MCF 10A (cell line): ENCODE measurements around the gene ITGA3. TPM values are rescaled to one million over a fixed set of nuclear protein-coding genes. Genes with fewer than 3 reads are reported as not detected.

Source experiments
- BruUV-seq: library from RNA; stranded (reverse); fragments of 400-500 nt; replicated peaks from 2 replicates; lab custom pipeline; 2021; lab: Mats Ljungman, UMichigan
- CTCF ChIA-PET: fragments of 300-600 bp; sonication (Branson Sonifier 250); formaldehyde crosslinking; extraction: SDS; loops from one replicate; lab custom pipeline; 2021; ENCODE audit warnings: antibody characterized with exemption, inconsistent platforms; lab: Yijun Ruan, JAX
- POLR2A ChIA-PET: fragments of 300-600, 350-650 bp; sonication (Branson Sonifier 250); formaldehyde crosslinking; extraction: SDS; loops from one replicate; lab custom pipeline; 2020; ENCODE audit warnings: antibody characterized with exemption, inconsistent platforms; lab: Yijun Ruan, JAX
- DNase-seq: peaks from one replicate; pipeline ENCODE4 v3.0.0-alpha.2; 2018; ENCODE audit not compliant: unreplicated experiment
- H3K27ac Mint-ChIP-seq: one replicate; pipeline ENCODE4 v1.8.0; 2022; ENCODE audit warnings: mild to moderate bottlenecking, low read depth, mixed read lengths; ENCODE audit not compliant: unreplicated experiment
- H3K27me3 Mint-ChIP-seq: one replicate; pipeline ENCODE4 v1.8.0; 2022; ENCODE audit warnings: mixed read lengths; ENCODE audit not compliant: insufficient read depth, unreplicated experiment
- H3K36me3 Mint-ChIP-seq: one replicate; pipeline ENCODE4 v1.8.0; 2022; ENCODE audit warnings: mild to moderate bottlenecking, moderate library complexity, mixed read lengths; ENCODE audit not compliant: insufficient read depth, unreplicated experiment
- H3K4me1 Mint-ChIP-seq: one replicate; pipeline ENCODE4 v1.8.0; 2022; ENCODE audit warnings: mixed read lengths; ENCODE audit not compliant: insufficient read depth, unreplicated experiment
- H3K4me3 Mint-ChIP-seq: one replicate; pipeline ENCODE4 v1.8.0; 2022; ENCODE audit warnings: mild to moderate bottlenecking, moderate library complexity, mixed read lengths; ENCODE audit not compliant: unreplicated experiment
- H3K9me3 Mint-ChIP-seq: one replicate; pipeline ENCODE4 v1.8.0; 2022; ENCODE audit warnings: mixed read lengths; ENCODE audit not compliant: unreplicated experiment
- CTCF ChIP-seq: fragments of 200-600 bp; IDR thresholded peaks from one replicate; pipeline ENCODE4 v1.8.0; 2022; ENCODE audit warnings: antibody characterized with exemption, mild to moderate bottlenecking; ENCODE audit not compliant: unreplicated experiment
- intact Hi-C: fragments of 100-400 bp; cut with micrococcal nuclease; formaldehyde crosslinking; loops from 2 replicates; pipeline ENCODE4 v1.14.1; 2022
- total RNA-seq: library from RNA; stranded (reverse); gene quantifications from 2 replicates; pipeline ENCODE4 v1.2.3, GENCODE V29; 2022

The ITGA3 gene
- total RNA-seq, 1 experiment from 2014 or later: 588 TPM

GRCh38 chr17:50064253-50065001 lies 8.5 kb downstream of the ITGA3 start:
- Mint-ChIP-seq H3K36me3 (peaks cover 58% of the 10 kb centered on the region), H3K4me3 (peak overlapping the region; percentile 63), H3K4me1 (peaks cover 59% of the 10 kb centered on the region), H3K27ac (peak overlapping the region; percentile 95), H3K27me3 (no peaks in the 10 kb centered on the region), H3K9me3 (no peaks in the 10 kb centered on the region)
- no TSS peak for BruUV-seq
- DNase-seq: peak; percentile 99
- no peak for TF ChIP-seq CTCF
- CTCF ChIA-PET: interaction anchor here (0.6 to 10.3 kb wide), 7 partner anchors 8 to 37 kb away, joined by 3 to 79 read pairs (median 8); partner anchors contain the start of gene PDK2
- intact Hi-C loops: loop anchor here (2.0 kb wide), 1 partner anchor 18 kb away; no protein-coding TSS in a partner anchor
- POLR2A ChIA-PET: interaction anchor here (0.6 to 9.7 kb wide), 17 partner anchors 9 to 356 kb away, joined by 3 to 192 read pairs (median 4); partner anchors contain the start of genes ITGA3 and PDK2

GRCh38 chr17:50065056-50065455 lies 9.1 kb downstream of the ITGA3 start:
- ChIA-PET POLR2A (interaction anchor here (0.7 to 9.7 kb wide), 15 partner anchors 9 to 356 kb away, joined by 3 to 192 read pairs (median 5); partner anchors contain the start of genes ITGA3 and PDK2), CTCF (interaction anchor here (0.6 to 10.3 kb wide), 7 partner anchors 9 to 38 kb away, joined by 3 to 79 read pairs (median 8); partner anchors contain the start of gene PDK2)
- TF ChIP-seq CTCF: no peak
- Mint-ChIP-seq H3K9me3 (no peaks in the 10 kb centered on the region), H3K36me3 (peaks cover 64% of the 10 kb centered on the region), H3K27me3 (no peaks in the 10 kb centered on the region), H3K4me1 (peaks cover 52% of the 10 kb centered on the region), H3K27ac (peak overlapping the region; percentile 95), H3K4me3 (peak overlapping the region; percentile 63)
- intact Hi-C loops: loop anchor here (2.0 kb wide), 1 partner anchor 18 kb away; no protein-coding TSS in a partner anchor
- no peak for DNase-seq
- no TSS peak for BruUV-seq

GRCh38 chr17:50066995-50067394 lies 11.1 kb downstream of the ITGA3 start:
- peaks cover 75% of the 10 kb centered on the region for H3K36me3 Mint-ChIP-seq
- POLR2A ChIA-PET: interaction anchor here (1.4 to 9.7 kb wide), 6 partner anchors 9 to 40 kb away, joined by 4 to 141 read pairs (median 4); partner anchors contain the start of gene ITGA3
- peaks cover 33% of the 10 kb centered on the region for H3K4me1 Mint-ChIP-seq
- intact Hi-C loops: no loop called here
- H3K27me3 Mint-ChIP-seq: no peaks in the 10 kb centered on the region
- no peak for DNase-seq
- BruUV-seq: TSS peak; percentile 2
- TF ChIP-seq CTCF: no peak
- H3K27ac Mint-ChIP-seq: peak overlapping the region; percentile 95
- no peaks in the 10 kb centered on the region for H3K9me3 Mint-ChIP-seq
- CTCF ChIA-PET: interaction anchor here (0.7 to 10.3 kb wide), 7 partner anchors 13 to 126 kb away, joined by 3 to 79 read pairs (median 15); partner anchors contain the start of gene PDK2
- no peak overlapping the region for H3K4me3 Mint-ChIP-seq

- TF ChIP-seq CTCF: no peak
- POLR2A ChIA-PET: interaction anchor here (1.4 to 9.7 kb wide), 6 partner anchors 8 to 41 kb away, joined by 4 to 141 read pairs (median 4); partner anchors contain the start of gene ITGA3
- CTCF ChIA-PET: interaction anchor here (1.0 to 10.3 kb wide), 6 partner anchors 12 to 127 kb away, joined by 3 to 79 read pairs (median 18); partner anchors contain the start of gene PDK2
- Mint-ChIP-seq H3K9me3 (no peaks in the 10 kb centered on the region), H3K4me3 (no peak overlapping the region), H3K4me1 (peaks cover 25% of the 10 kb centered on the region), H3K27me3 (no peaks in the 10 kb centered on the region), H3K27ac (peak overlapping the region; percentile 95), H3K36me3 (peaks cover 85% of the 10 kb centered on the region)
- intact Hi-C loops: no loop called here
- BruUV-seq: no TSS peak
- no peak for DNase-seq
These were observed 12.1 kb downstream of the ITGA3 start for GRCh38 chr17:50067996-50068395.
